CD14-positive monocyte (primary cell): ENCODE data around the gene MMEL1. TPM values are rescaled to one million over a fixed set of nuclear protein-coding genes. Genes with fewer than 3 reads are reported as not detected.

Experiments used
- DNase-seq, 3 donors: peaks; one replicate each; pipeline ENCODE4 v3.0.0-alpha.2; 2011 to 2022
- H2AFZ ChIP-seq: 2 replicates; pipeline ENCODE4 v1.6.0; 2012; ENCODE audit warnings: mild to moderate bottlenecking, low read depth, low read length, inconsistent platforms; ENCODE audit not compliant: insufficient read depth, poor library complexity, severe bottlenecking
- H3K27ac ChIP-seq, 2 donors: 1 replicate in 1 of 2; 2 replicates in 1 of 2; pipeline ENCODE4 v1.5.1; 2012 to 2013; ENCODE audit warnings: low read length in 2 of 2, control low read depth in 1 of 2, inconsistent platforms in 1 of 2, low read depth in 1 of 2, mild to moderate bottlenecking in 1 of 2
- H3K27me3 ChIP-seq, 2 donors: one replicate each; pipeline versions ENCODE4 v1.6.0 to v1.6.1; 2011 to 2013; ENCODE audit warnings: low read length in 2 of 2; ENCODE audit not compliant: control insufficient read depth in 2 of 2, insufficient read depth in 2 of 2
- H3K36me3 ChIP-seq, 2 donors: replicated peaks in 1 of 2; 1 replicate in 1 of 2; 2 replicates in 1 of 2; pipeline versions ENCODE4 v1.5.1 to v1.6.1; 2012 to 2013; ENCODE audit warnings: low read length in 2 of 2, control low read depth in 1 of 2, inconsistent platforms in 1 of 2, mild to moderate bottlenecking in 1 of 2; ENCODE audit not compliant: insufficient read depth in 2 of 2, control insufficient read depth in 1 of 2
- H3K4me1 ChIP-seq, 2 donors: 1 replicate in 1 of 2; 2 replicates in 1 of 2; pipeline versions ENCODE4 v1.5.1 to v1.6.1; 2012 to 2013; ENCODE audit warnings: low read length in 2 of 2, control low read depth in 1 of 2, inconsistent platforms in 1 of 2, mild to moderate bottlenecking in 1 of 2, moderate library complexity in 1 of 2; ENCODE audit not compliant: insufficient read depth in 2 of 2, control insufficient read depth in 1 of 2
- H3K4me2 ChIP-seq: replicated peaks from 2 replicates; pipeline ENCODE3; 2012; ENCODE audit warnings: low read length, moderate library complexity, mild to moderate bottlenecking; ENCODE audit not compliant: poor library complexity, severe bottlenecking; ENCODE audit errors: extremely low read depth
- H3K4me3 ChIP-seq, 3 experiments: fragments of 200-600 bp in 1 of 3; sonication (generic) in 1 of 3; replicated peaks in 1 of 3; 1 replicate in 2 of 3; 2 replicates in 1 of 3; pipeline ENCODE4 v1.5.1; 2011 to 2013; ENCODE audit warnings: low read length in 3 of 3, mild to moderate bottlenecking in 3 of 3, control low read depth in 2 of 3, low read depth in 2 of 3, inconsistent platforms in 1 of 3, moderate library complexity in 1 of 3
- H3K79me2 ChIP-seq: 2 replicates; pipeline ENCODE4 v1.6.0; 2012; ENCODE audit warnings: mild to moderate bottlenecking, control low read depth, inconsistent platforms, low read length, moderate library complexity; ENCODE audit not compliant: insufficient read depth
- H3K9ac ChIP-seq: 2 replicates; pipeline ENCODE4 v1.6.0; 2017; ENCODE audit warnings: low read length, mild to moderate bottlenecking; ENCODE audit not compliant: insufficient read depth, poor library complexity, severe bottlenecking
- H3K9me3 ChIP-seq, 2 donors: replicated peaks in 1 of 2; 1 replicate in 1 of 2; 2 replicates in 1 of 2; pipeline versions ENCODE4 v1.5.1 to v1.6.1; 2012 to 2013; ENCODE audit warnings: low read length in 2 of 2, control low read depth in 1 of 2; ENCODE audit not compliant: control insufficient read depth in 1 of 2, insufficient read depth in 1 of 2
- H4K20me1 ChIP-seq: 2 replicates; pipeline ENCODE4 v1.6.0; 2012; ENCODE audit warnings: mild to moderate bottlenecking, low read length, control low read depth, moderate library complexity; ENCODE audit not compliant: insufficient read depth
- H3K27ac Mint-ChIP-seq, 7 donors: one replicate each; pipeline ENCODE4 v1.8.0; 2020; ENCODE audit warnings: mild to moderate bottlenecking in 7 of 7, mixed read lengths in 7 of 7, moderate library complexity in 6 of 7, inconsistent platforms in 2 of 7
- H3K27me3 Mint-ChIP-seq, 3 donors: one replicate each; pipeline ENCODE4 v1.8.0; 2021 to 2022; ENCODE audit warnings: low read depth in 3 of 3, mild to moderate bottlenecking in 3 of 3, mixed read lengths in 3 of 3, moderate library complexity in 3 of 3, inconsistent platforms in 1 of 3
- H3K36me3 Mint-ChIP-seq, 2 donors: one replicate each; pipeline ENCODE4 v1.8.0; 2020; ENCODE audit warnings: mixed read lengths in 2 of 2, inconsistent platforms in 1 of 2, mild to moderate bottlenecking in 1 of 2
- H3K4me1 Mint-ChIP-seq: one replicate; pipeline ENCODE4 v1.8.0; 2020; ENCODE audit warnings: mild to moderate bottlenecking, mixed read lengths
- H3K4me3 Mint-ChIP-seq, 2 donors: one replicate each; pipeline ENCODE4 v1.8.0; 2020; ENCODE audit warnings: mild to moderate bottlenecking in 2 of 2, mixed read lengths in 2 of 2, moderate library complexity in 1 of 2
- H3K9me3 Mint-ChIP-seq, 7 donors: one replicate each; pipeline ENCODE4 v1.8.0; 2020 to 2022; ENCODE audit warnings: mixed read lengths in 7 of 7, mild to moderate bottlenecking in 6 of 7, moderate library complexity in 6 of 7, inconsistent platforms in 2 of 7
- WGBS: methylation state at CpG from one replicate; pipeline ENCODE4 v1.1.5; 2013; ENCODE audit warnings: missing lambda C conversion rate; ENCODE audit not compliant: insufficient coverage; 5-methylcytosine and 5-hydroxymethylcytosine counted together
- intact Hi-C, 2 donors: fragments of 100-400 bp; cut with micrococcal nuclease; formaldehyde crosslinking; loops; one replicate each; pipeline versions ENCODE4 v1.15.0 to v1.15.1; 2023
- polyA plus RNA-seq, 3 donors: library from polyadenylated mRNA; depleted of rRNA in 1 of 3; unstranded in 2 of 3; stranded (reverse) in 1 of 3; fragments of 300-500 nt in 2 of 3; fragments of >200 nt in 1 of 3; fragmentation: Illumina TruSeq in 2 of 3; gene quantifications; 1 replicate in 2 of 3; 2 replicates in 1 of 3; pipeline ENCODE4 v1.2.3, GENCODE V29; 2012 to 2021
- TF ChIP-seq, protein P1 (sequence below): fragments of 200-600 bp; IDR thresholded peaks from one replicate; pipeline ENCODE4 v1.8.0; 2022; ENCODE audit warnings: antibody characterized with exemption, mild to moderate bottlenecking

MMEL1 gene
- polyA plus RNA-seq, 3 donors: 1.1 to 4.4 (median 1.9) TPM

DNA sequence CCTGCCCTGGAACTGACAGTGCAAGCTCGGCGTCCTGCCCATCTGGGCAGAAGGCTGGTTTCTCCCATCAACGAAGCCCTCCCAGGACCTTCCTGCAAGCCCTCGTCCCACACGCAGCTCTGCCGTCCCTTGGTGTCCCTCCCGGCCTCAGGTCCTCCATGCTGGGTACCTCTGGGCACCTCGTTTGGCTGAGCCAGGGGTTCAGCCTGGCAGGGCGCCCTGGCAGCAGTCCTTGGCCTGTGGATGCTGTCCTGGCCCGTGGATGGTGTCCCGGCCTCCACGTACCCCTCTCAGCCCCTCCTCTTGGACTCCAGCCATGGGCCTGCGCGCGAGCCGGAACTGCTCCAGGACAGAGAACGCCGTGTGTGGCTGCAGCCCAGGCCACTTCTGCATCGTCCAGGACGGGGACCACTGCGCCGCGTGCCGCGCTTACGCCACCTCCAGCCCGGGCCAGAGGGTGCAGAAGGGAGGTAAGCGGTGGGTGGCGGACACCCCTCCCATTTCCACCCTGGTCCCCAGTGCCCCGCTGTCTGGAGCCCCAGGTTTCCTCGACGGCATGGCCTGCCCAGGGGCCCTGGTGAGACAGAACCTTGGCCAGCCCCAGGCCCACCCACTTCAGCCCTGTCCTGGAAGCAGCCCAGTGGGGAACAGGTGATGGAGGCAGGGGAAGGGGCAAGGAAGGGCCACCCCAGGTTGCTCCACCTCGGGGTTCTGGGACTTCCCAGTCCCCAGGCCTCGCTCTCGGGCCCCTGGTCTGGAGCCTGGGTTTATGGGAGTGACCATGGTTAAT, 73.1 kb downstream of the MMEL1 start:
- H3K4me3 Mint-ChIP-seq: peak overlapping the region in 1 of 2 donors; percentile 6
- peaks cover 5 to 8% (median 6%) of the 10 kb centered on the region in 3 donors for H3K27me3 Mint-ChIP-seq
- Histone ChIP-seq H3K4me2 (no peak overlapping the region), H3K27me3 (no peaks in the 10 kb centered on the region), H3K4me3 (no peak overlapping the region), H4K20me1 (peaks cover 64% of the 10 kb centered on the region), H2AFZ (no peak overlapping the region), H3K36me3 (peaks cover 61 to 65% of the 10 kb centered on the region in 2 donors), H3K79me2 (peaks cover 27% of the 10 kb centered on the region), H3K9ac (no peak overlapping the region), H3K9me3 (no peaks in the 10 kb centered on the region), H3K4me1 (peaks cover 30 to 34% of the 10 kb centered on the region in 2 donors), H3K27ac (no peak overlapping the region)
- TF ChIP-seq, protein P1, sequence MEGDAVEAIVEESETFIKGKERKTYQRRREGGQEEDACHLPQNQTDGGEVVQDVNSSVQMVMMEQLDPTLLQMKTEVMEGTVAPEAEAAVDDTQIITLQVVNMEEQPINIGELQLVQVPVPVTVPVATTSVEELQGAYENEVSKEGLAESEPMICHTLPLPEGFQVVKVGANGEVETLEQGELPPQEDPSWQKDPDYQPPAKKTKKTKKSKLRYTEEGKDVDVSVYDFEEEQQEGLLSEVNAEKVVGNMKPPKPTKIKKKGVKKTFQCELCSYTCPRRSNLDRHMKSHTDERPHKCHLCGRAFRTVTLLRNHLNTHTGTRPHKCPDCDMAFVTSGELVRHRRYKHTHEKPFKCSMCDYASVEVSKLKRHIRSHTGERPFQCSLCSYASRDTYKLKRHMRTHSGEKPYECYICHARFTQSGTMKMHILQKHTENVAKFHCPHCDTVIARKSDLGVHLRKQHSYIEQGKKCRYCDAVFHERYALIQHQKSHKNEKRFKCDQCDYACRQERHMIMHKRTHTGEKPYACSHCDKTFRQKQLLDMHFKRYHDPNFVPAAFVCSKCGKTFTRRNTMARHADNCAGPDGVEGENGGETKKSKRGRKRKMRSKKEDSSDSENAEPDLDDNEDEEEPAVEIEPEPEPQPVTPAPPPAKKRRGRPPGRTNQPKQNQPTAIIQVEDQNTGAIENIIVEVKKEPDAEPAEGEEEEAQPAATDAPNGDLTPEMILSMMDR: no peak
- DNase-seq: no peak
- 83% methylated on average over 33 of the region's 35 CpGs for WGBS
- H3K27ac Mint-ChIP-seq: no peak overlapping the region
- peaks cover 44 to 59% of the 10 kb centered on the region in 2 donors for H3K36me3 Mint-ChIP-seq
- peaks cover 22% of the 10 kb centered on the region for H3K4me1 Mint-ChIP-seq
- peaks cover 0 to 3% (median 0%) of the 10 kb centered on the region in 7 donors for H3K9me3 Mint-ChIP-seq
- intact Hi-C loops: no loop called here

DNA sequence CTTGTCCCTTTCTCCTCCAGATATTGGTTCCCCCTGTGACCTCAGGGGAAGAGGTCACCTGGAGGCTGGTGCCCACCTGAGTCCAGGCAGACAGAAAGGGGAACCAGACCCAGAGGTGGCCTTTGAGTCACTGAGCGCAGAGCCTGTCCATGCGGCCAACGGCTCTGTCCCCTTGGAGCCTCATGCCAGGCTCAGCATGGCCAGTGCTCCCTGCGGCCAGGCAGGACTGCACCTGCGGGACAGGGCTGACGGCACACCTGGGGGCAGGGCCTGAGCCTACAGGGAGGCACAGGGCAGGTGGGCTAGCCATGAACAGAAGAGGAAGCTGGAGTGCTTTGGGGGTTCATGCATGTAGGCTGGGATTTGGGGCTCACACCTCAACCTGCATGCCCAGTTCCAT, 74.0 kb downstream of the MMEL1 start:
- no peak for DNase-seq
- Histone ChIP-seq H3K27ac (no peak overlapping the region), H3K27me3 (no peaks in the 10 kb centered on the region), H3K36me3 (peaks cover 61 to 64% of the 10 kb centered on the region in 2 donors), H3K79me2 (peaks cover 27% of the 10 kb centered on the region), H3K9ac (no peak overlapping the region), H3K9me3 (no peaks in the 10 kb centered on the region), H2AFZ (no peak overlapping the region), H3K4me1 (peaks cover 35 to 39% of the 10 kb centered on the region in 2 donors), H3K4me3 (no peak overlapping the region), H3K4me2 (no peak overlapping the region), H4K20me1 (peaks cover 62% of the 10 kb centered on the region)
- TF ChIP-seq, protein P1: no peak
- Mint-ChIP-seq H3K4me1 (peaks cover 26% of the 10 kb centered on the region), H3K27me3 (peaks cover 8 to 15% (median 13%) of the 10 kb centered on the region in 3 donors), H3K4me3 (no peak overlapping the region), H3K27ac (peak overlapping the region in 1 of 7 donors; percentile 25), H3K36me3 (peaks cover 43 to 58% of the 10 kb centered on the region in 2 donors), H3K9me3 (peaks cover 0 to 3% (median 0%) of the 10 kb centered on the region in 7 donors)
- WGBS: 98% methylated on average over 6 of the region's 6 CpGs
- intact Hi-C loops: no loop called here
